Measurements from ENCODE around the gene LLPH.

Gene LLPH

GRCh38 chr12:66087365-66087943 is 43.1 kb downstream of the LLPH start:
- no peak for DNase-seq

GRCh38 chr12:66085998-66086397 is 44.6 kb downstream of the LLPH start:
- DNase-seq = no peak

- DNase-seq = no peak
Observed at GRCh38 chr12:66085213-66085612, 45.3 kb downstream of the LLPH start.

GRCh38 chr12:66083766-66084165 is 46.8 kb downstream of the LLPH start:
- DNase-seq = no peak

GRCh38 chr12:66082744-66083143 is 47.8 kb downstream of the LLPH start:
- DNase-seq = no peak

GRCh38 chr12:66080791-66081190 is 49.8 kb downstream of the LLPH start:
- no peak for DNase-seq

- DNase-seq = no peak
Observed at GRCh38 chr12:66077542-66077941, 53.0 kb downstream of the LLPH start.

GRCh38 chr12:66074561-66074960 is 56.0 kb downstream of the LLPH start:
- no peak for DNase-seq

GRCh38 chr12:66072566-66072965 is 58.0 kb downstream of the LLPH start:
- DNase-seq = no peak

GRCh38 chr12:66072135-66072534 is 58.4 kb downstream of the LLPH start:
- no peak for DNase-seq

GRCh38 chr12:66071549-66071948 is 59.0 kb downstream of the LLPH start:
- DNase-seq = no peak

GRCh38 chr12:66070378-66071120 is 60.0 kb downstream of the LLPH start:
- no peak for DNase-seq

GRCh38 chr12:66066929-66067523 is 63.5 kb downstream of the LLPH start:
- no peak for DNase-seq

Data from 8988T (cell line).